K562 (cell line): ENCODE results near the gene DCAF6. TPM values are rescaled to one million over a fixed set of nuclear protein-coding genes. Genes with fewer than 3 reads are reported as not detected.
A peak's percentile ranks its signal among the peaks of the same experiment; 100 is the strongest.

Source experiments
- BACH1 ChIP-seq: fragments of 200-800 bp; sonication (Bioruptor generic); IDR thresholded peaks from 2 replicates; pipeline ENCODE4 v1.6.1; 2016; ENCODE audit warnings: missing genetic modification characterization, missing compliant biosample characterization
- CC2D1A ChIP-seq: fragments of 450-650 bp; IDR thresholded peaks from 2 replicates; pipeline ENCODE4 v1.6.1; 2017; ENCODE audit warnings: mild to moderate bottlenecking
- CHD4 ChIP-seq: fragments of 200-600 bp; sonication (generic); IDR thresholded peaks from 3 replicates; pipeline ENCODE4 v1.6.1; 2012; ENCODE audit warnings: low read depth, mild to moderate bottlenecking, mixed read lengths, low read length, inconsistent platforms; ENCODE audit not compliant: insufficient read depth, insufficient replicate concordance, poor library complexity, severe bottlenecking
- CXXC5 ChIP-seq: fragments of 250-450 bp; sonication (Bioruptor Pico); IDR thresholded peaks from 2 replicates; pipeline ENCODE4 v1.8.0; 2022; ENCODE audit warnings: inconsistent platforms, mild to moderate bottlenecking, moderate library complexity
- ELF2 ChIP-seq: fragments of 250-450 bp; sonication (Bioruptor Pico); IDR thresholded peaks from 2 replicates; pipeline ENCODE4 v1.5.0; 2021; ENCODE audit warnings: mild to moderate bottlenecking
- GABPB2 ChIP-seq: fragments of 250-450 bp; sonication (Bioruptor Pico); conservative IDR thresholded peaks from 2 replicates; pipeline ENCODE4 v1.5.1; 2021; ENCODE audit warnings: mild to moderate bottlenecking
- JUNB ChIP-seq: fragments of 450-650 bp; formaldehyde crosslinking; conservative IDR thresholded peaks from 2 replicates; pipeline ENCODE4 v1.4.0; 2020; ENCODE audit warnings: mild to moderate bottlenecking
- MEF2A ChIP-seq: IDR thresholded peaks from 2 replicates; pipeline ENCODE4 v1.6.1; 2011; ENCODE audit warnings: low read depth, mild to moderate bottlenecking, low read length, moderate library complexity; ENCODE audit not compliant: control insufficient read depth
- PML ChIP-seq: IDR thresholded peaks from 2 replicates; pipeline ENCODE4 v1.6.1; 2012; ENCODE audit warnings: low read length, inconsistent platforms
- POLR3G ChIP-seq: IDR thresholded peaks from 2 replicates; pipeline ENCODE4 v1.6.1; 2011; ENCODE audit not compliant: insufficient read length, insufficient replicate concordance; ENCODE audit errors: extremely low read depth
- SRSF7 ChIP-seq: fragments of 200-400 bp; formaldehyde crosslinking; optimal IDR thresholded peaks from 2 replicates; pipeline ENCODE3; 2017; ENCODE audit warnings: mild to moderate bottlenecking, low read depth, low read length
- TARDBP ChIP-seq: fragments of 450-650 bp; IDR thresholded peaks from 2 replicates; pipeline ENCODE4 v1.6.1; 2016
- ZNF75A ChIP-seq: fragments of 450-650 bp; formaldehyde crosslinking; IDR thresholded peaks from 2 replicates; pipeline ENCODE4 v1.4.0; 2020; ENCODE audit warnings: mild to moderate bottlenecking
- polyA plus RNA-seq, 8 experiments: library from polyadenylated mRNA; depleted of rRNA in 4 of 8; stranded (reverse) in 5 of 8; unstranded in 3 of 8; fragments of >200 nt; fragmentation: Nextera tagmentation in 2 of 8; fragmentation: Illumina TruSeq in 1 of 8; extraction: Ambion mirVana in 2 of 8; extraction: Trizol in 1 of 8; gene quantifications; 2 replicates each; pipeline versions ENCODE4 v1.2.1 to v1.2.3, GENCODE V29; 2011 to 2014; ENCODE audit warnings: inconsistent platforms in 1 of 8, missing spikeins in 1 of 8
- total RNA-seq, 7 experiments: library from RNA; depleted of rRNA in 6 of 7; stranded (reverse); fragments of >200 nt in 6 of 7; fragmentation: Illumina TruSeq in 2 of 7; extraction: Trizol in 2 of 7; gene quantifications; 2 replicates each; pipeline versions ENCODE4 v1.2.1 to v1.2.3, GENCODE V29; 2011 to 2021; ENCODE audit warnings: low replicate concordance in 1 of 7
- TF ChIP-seq, protein P1 (sequence below): sonication (generic); formaldehyde crosslinking; IDR thresholded peaks from 2 replicates; pipeline ENCODE4 v1.8.0; 2022; ENCODE audit warnings: missing genetic modification reagents, mild to moderate bottlenecking, borderline replicate concordance
- TF ChIP-seq, protein P2 (sequence below): fragments of 450-650 bp; IDR thresholded peaks from 2 replicates; pipeline ENCODE4 v1.6.1; 2016; ENCODE audit warnings: mild to moderate bottlenecking, moderate library complexity
- TF ChIP-seq, protein P3 (sequence below): fragments of 450-650 bp; IDR thresholded peaks from 2 replicates; pipeline ENCODE4 v1.6.1; 2016

The DCAF6 gene
- total and polyA plus RNA-seq, 9 of the 15 experiments (the other 6 are each of a cell fraction or from before 2014, with no cell fraction given), result 19.1 to 102 (median 46.3) TPM

DNA sequence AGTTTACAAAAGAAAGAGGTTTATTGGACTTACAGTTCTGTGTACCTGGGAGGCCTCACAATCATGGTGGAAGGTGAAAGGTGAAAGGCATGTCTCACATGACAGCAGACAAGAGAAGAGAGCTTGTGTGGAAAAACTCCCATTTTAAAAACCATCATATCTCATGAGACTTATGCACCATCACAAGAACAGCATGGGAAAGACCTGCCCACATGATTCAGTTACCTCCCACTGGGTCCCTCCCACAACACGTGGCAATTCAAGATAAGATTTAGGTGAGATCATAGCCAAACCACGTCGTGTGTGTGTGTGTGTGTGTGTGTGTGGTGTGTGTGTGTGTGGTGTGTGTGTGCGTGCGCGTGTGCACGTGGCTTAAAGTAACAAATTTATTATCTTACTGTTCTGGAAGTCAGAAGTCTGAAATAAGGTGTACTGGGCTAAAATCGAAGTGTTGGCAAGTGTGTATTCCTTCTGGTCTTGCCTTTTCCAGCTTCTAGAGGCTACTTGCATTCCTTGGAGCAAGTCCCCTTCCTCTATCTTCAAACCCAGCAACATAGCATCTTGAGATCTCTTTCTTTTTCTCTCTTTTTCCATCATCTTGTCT is 48.5 kb downstream of the DCAF6 start (continued):
- TF ChIP-seq, protein P1, sequence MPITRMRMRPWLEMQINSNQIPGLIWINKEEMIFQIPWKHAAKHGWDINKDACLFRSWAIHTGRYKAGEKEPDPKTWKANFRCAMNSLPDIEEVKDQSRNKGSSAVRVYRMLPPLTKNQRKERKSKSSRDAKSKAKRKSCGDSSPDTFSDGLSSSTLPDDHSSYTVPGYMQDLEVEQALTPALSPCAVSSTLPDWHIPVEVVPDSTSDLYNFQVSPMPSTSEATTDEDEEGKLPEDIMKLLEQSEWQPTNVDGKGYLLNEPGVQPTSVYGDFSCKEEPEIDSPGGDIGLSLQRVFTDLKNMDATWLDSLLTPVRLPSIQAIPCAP (CRISPR knock-in tag), result no peak
- TF ChIP-seq CHD4 (no peak), PML (peak; percentile 82), GABPB2 (CRISPR knock-in tag) (no peak; the same call in 1 of the 2 replicates), MEF2A (no peak), CXXC5 (peak; percentile 99), ZNF75A (no peak), TARDBP (peak; percentile 57; the same call in 1 of the 2 replicates), BACH1 (tag) (peak; percentile 60; the same call in 1 of the 2 replicates), POLR3G (no peak), ELF2 (CRISPR knock-in tag) (no peak), CC2D1A (peak; percentile 94), SRSF7 (no peak), JUNB (peak; percentile 70)
- TF ChIP-seq, protein P2, sequence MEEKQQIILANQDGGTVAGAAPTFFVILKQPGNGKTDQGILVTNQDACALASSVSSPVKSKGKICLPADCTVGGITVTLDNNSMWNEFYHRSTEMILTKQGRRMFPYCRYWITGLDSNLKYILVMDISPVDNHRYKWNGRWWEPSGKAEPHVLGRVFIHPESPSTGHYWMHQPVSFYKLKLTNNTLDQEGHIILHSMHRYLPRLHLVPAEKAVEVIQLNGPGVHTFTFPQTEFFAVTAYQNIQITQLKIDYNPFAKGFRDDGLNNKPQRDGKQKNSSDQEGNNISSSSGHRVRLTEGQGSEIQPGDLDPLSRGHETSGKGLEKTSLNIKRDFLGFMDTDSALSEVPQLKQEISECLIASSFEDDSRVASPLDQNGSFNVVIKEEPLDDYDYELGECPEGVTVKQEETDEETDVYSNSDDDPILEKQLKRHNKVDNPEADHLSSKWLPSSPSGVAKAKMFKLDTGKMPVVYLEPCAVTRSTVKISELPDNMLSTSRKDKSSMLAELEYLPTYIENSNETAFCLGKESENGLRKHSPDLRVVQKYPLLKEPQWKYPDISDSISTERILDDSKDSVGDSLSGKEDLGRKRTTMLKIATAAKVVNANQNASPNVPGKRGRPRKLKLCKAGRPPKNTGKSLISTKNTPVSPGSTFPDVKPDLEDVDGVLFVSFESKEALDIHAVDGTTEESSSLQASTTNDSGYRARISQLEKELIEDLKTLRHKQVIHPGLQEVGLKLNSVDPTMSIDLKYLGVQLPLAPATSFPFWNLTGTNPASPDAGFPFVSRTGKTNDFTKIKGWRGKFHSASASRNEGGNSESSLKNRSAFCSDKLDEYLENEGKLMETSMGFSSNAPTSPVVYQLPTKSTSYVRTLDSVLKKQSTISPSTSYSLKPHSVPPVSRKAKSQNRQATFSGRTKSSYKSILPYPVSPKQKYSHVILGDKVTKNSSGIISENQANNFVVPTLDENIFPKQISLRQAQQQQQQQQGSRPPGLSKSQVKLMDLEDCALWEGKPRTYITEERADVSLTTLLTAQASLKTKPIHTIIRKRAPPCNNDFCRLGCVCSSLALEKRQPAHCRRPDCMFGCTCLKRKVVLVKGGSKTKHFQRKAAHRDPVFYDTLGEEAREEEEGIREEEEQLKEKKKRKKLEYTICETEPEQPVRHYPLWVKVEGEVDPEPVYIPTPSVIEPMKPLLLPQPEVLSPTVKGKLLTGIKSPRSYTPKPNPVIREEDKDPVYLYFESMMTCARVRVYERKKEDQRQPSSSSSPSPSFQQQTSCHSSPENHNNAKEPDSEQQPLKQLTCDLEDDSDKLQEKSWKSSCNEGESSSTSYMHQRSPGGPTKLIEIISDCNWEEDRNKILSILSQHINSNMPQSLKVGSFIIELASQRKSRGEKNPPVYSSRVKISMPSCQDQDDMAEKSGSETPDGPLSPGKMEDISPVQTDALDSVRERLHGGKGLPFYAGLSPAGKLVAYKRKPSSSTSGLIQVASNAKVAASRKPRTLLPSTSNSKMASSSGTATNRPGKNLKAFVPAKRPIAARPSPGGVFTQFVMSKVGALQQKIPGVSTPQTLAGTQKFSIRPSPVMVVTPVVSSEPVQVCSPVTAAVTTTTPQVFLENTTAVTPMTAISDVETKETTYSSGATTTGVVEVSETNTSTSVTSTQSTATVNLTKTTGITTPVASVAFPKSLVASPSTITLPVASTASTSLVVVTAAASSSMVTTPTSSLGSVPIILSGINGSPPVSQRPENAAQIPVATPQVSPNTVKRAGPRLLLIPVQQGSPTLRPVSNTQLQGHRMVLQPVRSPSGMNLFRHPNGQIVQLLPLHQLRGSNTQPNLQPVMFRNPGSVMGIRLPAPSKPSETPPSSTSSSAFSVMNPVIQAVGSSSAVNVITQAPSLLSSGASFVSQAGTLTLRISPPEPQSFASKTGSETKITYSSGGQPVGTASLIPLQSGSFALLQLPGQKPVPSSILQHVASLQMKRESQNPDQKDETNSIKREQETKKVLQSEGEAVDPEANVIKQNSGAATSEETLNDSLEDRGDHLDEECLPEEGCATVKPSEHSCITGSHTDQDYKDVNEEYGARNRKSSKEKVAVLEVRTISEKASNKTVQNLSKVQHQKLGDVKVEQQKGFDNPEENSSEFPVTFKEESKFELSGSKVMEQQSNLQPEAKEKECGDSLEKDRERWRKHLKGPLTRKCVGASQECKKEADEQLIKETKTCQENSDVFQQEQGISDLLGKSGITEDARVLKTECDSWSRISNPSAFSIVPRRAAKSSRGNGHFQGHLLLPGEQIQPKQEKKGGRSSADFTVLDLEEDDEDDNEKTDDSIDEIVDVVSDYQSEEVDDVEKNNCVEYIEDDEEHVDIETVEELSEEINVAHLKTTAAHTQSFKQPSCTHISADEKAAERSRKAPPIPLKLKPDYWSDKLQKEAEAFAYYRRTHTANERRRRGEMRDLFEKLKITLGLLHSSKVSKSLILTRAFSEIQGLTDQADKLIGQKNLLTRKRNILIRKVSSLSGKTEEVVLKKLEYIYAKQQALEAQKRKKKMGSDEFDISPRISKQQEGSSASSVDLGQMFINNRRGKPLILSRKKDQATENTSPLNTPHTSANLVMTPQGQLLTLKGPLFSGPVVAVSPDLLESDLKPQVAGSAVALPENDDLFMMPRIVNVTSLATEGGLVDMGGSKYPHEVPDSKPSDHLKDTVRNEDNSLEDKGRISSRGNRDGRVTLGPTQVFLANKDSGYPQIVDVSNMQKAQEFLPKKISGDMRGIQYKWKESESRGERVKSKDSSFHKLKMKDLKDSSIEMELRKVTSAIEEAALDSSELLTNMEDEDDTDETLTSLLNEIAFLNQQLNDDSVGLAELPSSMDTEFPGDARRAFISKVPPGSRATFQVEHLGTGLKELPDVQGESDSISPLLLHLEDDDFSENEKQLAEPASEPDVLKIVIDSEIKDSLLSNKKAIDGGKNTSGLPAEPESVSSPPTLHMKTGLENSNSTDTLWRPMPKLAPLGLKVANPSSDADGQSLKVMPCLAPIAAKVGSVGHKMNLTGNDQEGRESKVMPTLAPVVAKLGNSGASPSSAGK, result peak; percentile 93
- TF ChIP-seq, protein P3, sequence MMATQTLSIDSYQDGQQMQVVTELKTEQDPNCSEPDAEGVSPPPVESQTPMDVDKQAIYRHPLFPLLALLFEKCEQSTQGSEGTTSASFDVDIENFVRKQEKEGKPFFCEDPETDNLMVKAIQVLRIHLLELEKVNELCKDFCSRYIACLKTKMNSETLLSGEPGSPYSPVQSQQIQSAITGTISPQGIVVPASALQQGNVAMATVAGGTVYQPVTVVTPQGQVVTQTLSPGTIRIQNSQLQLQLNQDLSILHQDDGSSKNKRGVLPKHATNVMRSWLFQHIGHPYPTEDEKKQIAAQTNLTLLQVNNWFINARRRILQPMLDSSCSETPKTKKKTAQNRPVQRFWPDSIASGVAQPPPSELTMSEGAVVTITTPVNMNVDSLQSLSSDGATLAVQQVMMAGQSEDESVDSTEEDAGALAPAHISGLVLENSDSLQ, result peak; percentile 64
